ENCODE measurements around the gene HOTAIR.

HOTAIR gene

GRCh38 chr12:53941187-53941586, 33.6 kb downstream of the HOTAIR start:
- FAIRE-seq = no peak

GRCh38 chr12:53940443-53941014, 34.2 kb downstream of the HOTAIR start:
- FAIRE-seq = no peak

- no peak for FAIRE-seq
Observed at GRCh38 chr12:53939141-53940108, 35.3 kb downstream of the HOTAIR start.

- no peak for FAIRE-seq
Observed at GRCh38 chr12:53938326-53939140, 36.2 kb downstream of the HOTAIR start, which contains the start of gene HOXC13. TSS of gene HOXC13 (plus strand) at chr12:53938831. CDS start at chr12:53938907, 76 bp downstream.

GRCh38 chr12:53937596-53938325, 37.0 kb downstream of the HOTAIR start:
- no peak for FAIRE-seq

- no peak for FAIRE-seq
Observed at GRCh38 chr12:53937099-53937498, 37.7 kb downstream of the HOTAIR start.

GRCh38 chr12:53935383-53936341, 39.1 kb downstream of the HOTAIR start:
- FAIRE-seq = no peak

GRCh38 chr12:53932915-53933314, 41.8 kb downstream of the HOTAIR start:
- no peak for FAIRE-seq

- no peak for FAIRE-seq
Observed at GRCh38 chr12:53931844-53932581, 42.7 kb downstream of the HOTAIR start.

- no peak for FAIRE-seq
Observed at GRCh38 chr12:53930591-53931255, 44.0 kb downstream of the HOTAIR start.

GRCh38 chr12:53929527-53929926, 45.2 kb downstream of the HOTAIR start:
- no peak for FAIRE-seq

- no peak for FAIRE-seq
Observed at GRCh38 chr12:53928054-53928835, 46.5 kb downstream of the HOTAIR start.

- no peak for FAIRE-seq
Observed at GRCh38 chr12:53927220-53928029, 47.3 kb downstream of the HOTAIR start.

- FAIRE-seq = no peak
Observed at GRCh38 chr12:53924521-53925405, 50.0 kb downstream of the HOTAIR start.

GRCh38 chr12:53916788-53917655, 57.7 kb downstream of the HOTAIR start:
- FAIRE-seq = no peak
